Tibial artery (tissue), 4 donors: ENCODE data around the gene POP4.

ENCODE experiments used
- DNase-seq, 2 donors: peaks; one replicate each; pipeline ENCODE4 v3.0.0-alpha.2; 2019
- H3K27ac ChIP-seq, 2 donors: fragments of 200-600 bp; sonication (generic) in 1 of 2; 1 replicate in 1 of 2; 2 replicates in 1 of 2; pipeline ENCODE4 v1.5.1; 2018 to 2019; ENCODE audit warnings: mild to moderate bottlenecking in 1 of 2
- H3K27me3 ChIP-seq, 2 donors: fragments of 200-600 bp; sonication (generic) in 1 of 2; one replicate each; pipeline versions ENCODE4 v1.5.1 to v1.6.0; 2016 to 2019
- H3K36me3 ChIP-seq, 3 donors: fragments of 200-600 bp; sonication (generic) in 2 of 3; one replicate each; pipeline ENCODE4 v1.5.1; 2016 to 2019; ENCODE audit warnings: mild to moderate bottlenecking in 2 of 3
- H3K4me1 ChIP-seq, 4 donors: fragments of 200-600 bp; sonication (generic) in 2 of 4; 1 replicate in 3 of 4; 2 replicates in 1 of 4; pipeline ENCODE4 v1.5.1; 2016 to 2019
- H3K4me3 ChIP-seq, 2 donors: fragments of 200-600 bp; sonication (generic) in 1 of 2; 1 replicate in 1 of 2; 2 replicates in 1 of 2; pipeline ENCODE4 v1.5.1; 2018 to 2019; ENCODE audit warnings: mild to moderate bottlenecking in 2 of 2
- H3K9me3 ChIP-seq, 3 donors: fragments of 200-600 bp; sonication (generic) in 1 of 3; one replicate each; pipeline ENCODE4 v1.5.1; 2016 to 2019
- intact Hi-C: fragments of 100-400 bp; cut with DNase I; formaldehyde crosslinking; loops from one replicate; pipeline ENCODE4 v1.15.0; 2023; ENCODE audit warnings: low total_unique reads
- TF ChIP-seq, protein P1 (sequence below), 2 experiments: fragments of 200-600 bp in 1 of 2; fragments of 450-650 bp in 1 of 2; IDR thresholded peaks; one replicate each; pipeline ENCODE4 v1.5.1; 2017 to 2019; ENCODE audit warnings: antibody characterized with exemption in 2 of 2, mild to moderate bottlenecking in 1 of 2, moderate library complexity in 1 of 2

POP4 gene

DNA sequence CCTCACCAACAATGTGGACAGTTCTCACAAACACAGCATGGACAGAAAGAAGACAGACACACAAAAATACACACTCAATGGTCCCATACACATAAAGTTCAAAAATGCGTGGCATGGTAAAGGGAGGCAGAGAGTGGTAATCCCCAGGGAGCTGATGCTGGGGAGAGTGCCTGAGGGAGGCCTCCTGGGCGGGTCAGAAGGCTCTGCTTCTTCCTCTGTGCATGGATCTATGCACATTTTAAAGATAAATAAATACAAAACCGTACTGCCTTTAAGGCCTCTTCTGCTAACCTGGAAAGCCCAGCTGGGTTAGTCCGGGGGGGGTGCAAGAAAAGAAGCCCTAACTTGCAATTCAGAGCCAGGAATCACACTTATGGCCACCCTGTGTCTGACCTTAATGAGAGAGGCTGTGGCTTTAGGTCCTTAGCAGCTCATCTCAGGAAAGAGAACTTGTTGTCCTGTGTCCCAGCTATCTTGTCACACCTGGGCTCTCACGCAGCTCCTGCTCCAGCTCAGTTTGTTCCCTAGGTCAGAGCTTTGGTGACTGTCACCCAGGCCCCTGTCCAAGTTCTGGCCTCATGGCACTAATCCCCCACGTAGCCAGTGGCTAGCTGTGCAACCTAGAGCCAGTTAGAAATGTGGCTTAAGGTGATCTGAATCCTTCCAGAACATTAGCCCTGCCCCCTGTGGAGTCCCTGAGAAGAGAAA is 28.5 kb downstream of the POP4 start:
- TF ChIP-seq, protein P1, sequence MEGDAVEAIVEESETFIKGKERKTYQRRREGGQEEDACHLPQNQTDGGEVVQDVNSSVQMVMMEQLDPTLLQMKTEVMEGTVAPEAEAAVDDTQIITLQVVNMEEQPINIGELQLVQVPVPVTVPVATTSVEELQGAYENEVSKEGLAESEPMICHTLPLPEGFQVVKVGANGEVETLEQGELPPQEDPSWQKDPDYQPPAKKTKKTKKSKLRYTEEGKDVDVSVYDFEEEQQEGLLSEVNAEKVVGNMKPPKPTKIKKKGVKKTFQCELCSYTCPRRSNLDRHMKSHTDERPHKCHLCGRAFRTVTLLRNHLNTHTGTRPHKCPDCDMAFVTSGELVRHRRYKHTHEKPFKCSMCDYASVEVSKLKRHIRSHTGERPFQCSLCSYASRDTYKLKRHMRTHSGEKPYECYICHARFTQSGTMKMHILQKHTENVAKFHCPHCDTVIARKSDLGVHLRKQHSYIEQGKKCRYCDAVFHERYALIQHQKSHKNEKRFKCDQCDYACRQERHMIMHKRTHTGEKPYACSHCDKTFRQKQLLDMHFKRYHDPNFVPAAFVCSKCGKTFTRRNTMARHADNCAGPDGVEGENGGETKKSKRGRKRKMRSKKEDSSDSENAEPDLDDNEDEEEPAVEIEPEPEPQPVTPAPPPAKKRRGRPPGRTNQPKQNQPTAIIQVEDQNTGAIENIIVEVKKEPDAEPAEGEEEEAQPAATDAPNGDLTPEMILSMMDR (IDR thresholded peaks at IDR 0.05) = no peak
- Histone ChIP-seq H3K4me1 (no peaks in the 10 kb centered on the region), H3K4me3 (no peak overlapping the region), H3K27me3 (peaks cover 0 to 2% of the 10 kb centered on the region in 2 donors), H3K36me3 (no peaks in the 10 kb centered on the region), H3K27ac (no peak overlapping the region), H3K9me3 (no peaks in the 10 kb centered on the region)
- intact Hi-C loops = no loop called here
- no peak for DNase-seq

DNA sequence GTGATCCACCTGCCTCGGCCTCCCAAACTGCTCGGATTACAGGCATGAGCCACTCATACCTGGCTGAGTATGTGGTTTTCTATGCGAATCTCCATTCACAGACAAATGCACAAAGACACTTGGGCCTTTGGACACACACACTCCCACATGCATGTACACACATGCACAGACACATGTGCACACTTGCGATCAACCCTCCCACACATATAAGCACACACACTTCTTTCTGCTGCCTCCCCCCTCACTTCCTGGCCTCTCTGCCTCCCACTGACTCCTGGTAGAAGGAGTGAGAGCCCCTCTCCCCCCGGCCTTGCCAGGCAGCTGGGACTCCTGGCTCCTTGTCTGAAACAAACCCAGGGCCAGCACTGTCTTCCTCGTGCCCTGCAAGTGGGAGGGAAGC is 29.9 kb downstream of the POP4 start:
- Histone ChIP-seq H3K36me3 (no peaks in the 10 kb centered on the region), H3K9me3 (no peaks in the 10 kb centered on the region), H3K4me1 (no peaks in the 10 kb centered on the region), H3K4me3 (no peak overlapping the region), H3K27me3 (peaks cover 0 to 2% of the 10 kb centered on the region in 2 donors), H3K27ac (no peak overlapping the region)
- TF ChIP-seq, protein P1 (IDR thresholded peaks at IDR 0.05) = no peak
- DNase-seq = no peak
- intact Hi-C loops = no loop called here

GRCh38 chr19:29636553-29637360 is 30.7 kb downstream of the POP4 start:
- no peaks in the 10 kb centered on the region for H3K36me3 ChIP-seq
- no peak overlapping the region for H3K27ac ChIP-seq
- no peak overlapping the region for H3K4me3 ChIP-seq
- DNase-seq = no peak
- no peaks in the 10 kb centered on the region for H3K4me1 ChIP-seq
- intact Hi-C loops = no loop called here
- peaks cover 0 to 2% of the 10 kb centered on the region in 2 donors for H3K27me3 ChIP-seq
- TF ChIP-seq, protein P1 (IDR thresholded peaks at IDR 0.05) = no peak
- no peaks in the 10 kb centered on the region for H3K9me3 ChIP-seq

- TF ChIP-seq, protein P1 (IDR thresholded peaks at IDR 0.05) = no peak
- Histone ChIP-seq H3K27ac (no peak overlapping the region), H3K27me3 (peaks cover 0 to 2% of the 10 kb centered on the region in 2 donors), H3K4me3 (no peak overlapping the region), H3K36me3 (no peaks in the 10 kb centered on the region), H3K9me3 (no peaks in the 10 kb centered on the region), H3K4me1 (no peaks in the 10 kb centered on the region)
- DNase-seq = no peak
- intact Hi-C loops = no loop called here
These were observed 33.0 kb downstream of the POP4 start for GRCh38 chr19:29639086-29639485.

DNA sequence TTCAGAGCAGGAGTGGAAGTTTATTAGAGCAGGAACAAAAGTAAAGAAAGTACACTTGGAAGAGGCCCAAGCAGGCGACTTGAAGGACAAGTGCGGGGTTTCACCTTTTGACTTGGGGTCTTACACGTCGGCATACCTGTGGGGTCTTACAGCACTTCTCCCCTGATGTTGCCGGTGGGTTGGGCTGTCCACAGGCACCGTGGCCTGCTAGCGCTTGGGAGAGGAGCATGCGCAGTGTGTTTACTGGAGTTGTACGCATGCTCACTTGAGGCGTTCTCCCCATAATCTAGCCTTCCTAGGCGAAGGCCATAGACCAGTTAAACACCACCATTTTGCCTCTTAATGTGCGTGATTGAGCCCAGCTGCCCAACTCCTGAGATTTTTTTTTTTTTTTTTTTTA is 34.1 kb downstream of the POP4 start:
- no peak for DNase-seq
- Histone ChIP-seq H3K27ac (no peak overlapping the region), H3K27me3 (peaks cover 0 to 2% of the 10 kb centered on the region in 2 donors), H3K4me1 (peaks cover 0 to 2% (median 0%) of the 10 kb centered on the region in 4 donors), H3K9me3 (no peaks in the 10 kb centered on the region), H3K36me3 (no peaks in the 10 kb centered on the region), H3K4me3 (no peak overlapping the region)
- intact Hi-C loops = no loop called here
- TF ChIP-seq, protein P1 (IDR thresholded peaks at IDR 0.05) = no peak
